Measurements from ENCODE around the gene C1orf115.
"Not testable (repeated sequence)": the region's sequence is repeated elsewhere in the genome, so short reads cannot be mapped to it uniquely, and the experiment has no call there.

The C1orf115 gene

DNA sequence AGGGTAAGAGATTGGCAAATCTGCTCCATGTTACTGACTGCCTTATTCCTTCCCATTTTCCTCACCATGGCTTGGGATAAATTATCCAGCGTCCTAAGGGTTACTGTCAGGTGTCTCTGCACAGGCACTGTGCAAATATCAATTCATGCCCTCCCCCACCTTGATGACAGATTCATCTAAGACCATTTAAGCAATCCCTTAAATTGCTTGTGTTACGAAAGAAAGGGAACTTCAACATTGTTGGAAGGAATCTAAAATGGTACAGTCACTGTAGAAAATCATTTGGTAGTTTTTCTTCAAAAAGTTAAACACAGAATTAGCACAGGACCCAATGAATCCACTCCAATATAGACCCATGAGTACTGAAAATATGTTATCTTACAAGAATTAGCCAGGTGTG lies 40.3 kb downstream of the C1orf115 start:
- no peak for DNase-seq

DNA sequence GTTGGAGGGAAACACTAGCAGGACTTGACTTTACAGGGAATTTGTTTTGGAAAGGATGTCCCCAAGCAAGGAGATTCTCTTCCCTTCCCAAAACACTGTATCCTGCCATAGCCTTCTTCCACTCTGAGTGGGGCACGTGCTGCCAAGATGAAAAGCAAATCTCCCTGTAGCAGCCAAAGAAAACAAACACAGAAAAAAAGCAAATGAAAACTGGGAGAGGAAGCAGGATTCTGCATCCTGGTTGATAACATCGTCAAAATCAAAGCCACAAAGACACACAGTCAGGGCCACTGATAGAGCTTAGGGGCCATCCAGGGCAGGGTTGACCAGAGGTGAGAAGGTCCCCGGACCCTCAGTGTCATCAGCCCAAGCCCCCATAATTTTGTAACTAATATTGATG lies 42.0 kb downstream of the C1orf115 start:
- no peak for DNase-seq

GRCh38 chr1:220732621-220733020 lies 42.5 kb downstream of the C1orf115 start:
- no peak for DNase-seq

- peak; percentile 31 for DNase-seq
These were observed 43.0 kb downstream of the C1orf115 start for GRCh38 chr1:220733086-220733601.

GRCh38 chr1:220734571-220735326 lies 44.6 kb downstream of the C1orf115 start:
- no peak for DNase-seq

DNA sequence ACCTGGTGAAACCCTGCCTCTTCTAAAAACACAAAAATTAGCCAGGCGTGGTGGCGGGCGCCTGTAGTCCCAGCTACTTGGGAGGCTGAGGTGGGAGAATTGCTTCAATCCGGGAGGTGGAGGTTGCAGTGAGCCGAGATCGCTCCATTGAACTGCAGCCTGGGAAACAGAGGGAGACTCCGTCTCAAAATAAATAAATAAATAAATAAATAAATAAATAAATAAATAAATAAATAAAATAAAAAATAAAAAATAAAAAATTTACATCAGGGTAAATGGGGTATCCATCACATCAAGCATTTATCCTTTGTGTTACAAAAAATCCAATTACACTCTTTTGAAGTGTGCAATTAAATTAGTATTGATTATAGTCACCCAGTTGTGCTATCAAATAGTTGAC lies 46.1 kb downstream of the C1orf115 start:
- not testable (repeated sequence) for DNase-seq

GRCh38 chr1:220741349-220741748 lies 51.2 kb downstream of the C1orf115 start:
- DNase-seq: no peak

- no peak for DNase-seq
These were observed 51.7 kb downstream of the C1orf115 start for GRCh38 chr1:220741825-220742224.

DNA sequence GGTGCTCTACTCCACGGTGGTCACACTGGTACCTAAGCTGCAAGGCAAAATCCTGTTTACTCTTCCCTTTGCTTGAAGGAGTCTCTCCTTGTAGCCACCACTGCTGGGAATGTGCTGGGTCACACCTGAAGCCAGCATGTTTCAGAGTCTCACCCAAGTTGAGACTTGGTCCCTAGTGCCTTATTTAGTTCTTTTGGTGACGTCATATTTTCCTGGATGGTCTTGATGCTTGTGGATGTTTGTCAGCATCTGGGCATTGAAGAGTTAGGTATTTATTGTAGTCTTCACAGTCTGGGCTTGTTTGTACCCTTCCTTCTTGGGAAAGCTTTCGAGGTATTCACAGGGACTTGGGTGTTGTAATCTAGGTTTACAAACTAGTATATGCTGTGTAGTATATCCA lies 52.4 kb downstream of the C1orf115 start:
- DNase-seq: no peak

DNA sequence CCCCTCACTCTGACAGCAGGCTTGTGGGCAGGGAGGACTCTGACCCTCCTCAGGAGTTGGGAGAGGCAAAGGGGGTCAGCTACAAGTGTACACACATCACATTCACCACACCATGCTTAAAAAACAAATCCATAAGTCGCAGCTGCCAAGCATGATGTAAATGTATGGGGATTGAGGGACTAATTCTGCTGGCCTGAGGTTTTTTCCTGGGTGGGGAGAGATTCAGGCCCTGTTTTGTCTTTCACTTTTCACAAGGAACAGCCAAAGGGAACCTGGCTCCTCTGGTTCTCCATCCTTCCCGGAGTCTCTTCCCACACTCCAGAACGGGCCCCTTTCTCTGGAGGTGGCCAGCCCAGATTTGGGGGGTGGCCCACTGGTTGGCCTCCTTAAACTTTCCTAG lies 56.7 kb downstream of the C1orf115 start:
- DNase-seq: no peak

DNA sequence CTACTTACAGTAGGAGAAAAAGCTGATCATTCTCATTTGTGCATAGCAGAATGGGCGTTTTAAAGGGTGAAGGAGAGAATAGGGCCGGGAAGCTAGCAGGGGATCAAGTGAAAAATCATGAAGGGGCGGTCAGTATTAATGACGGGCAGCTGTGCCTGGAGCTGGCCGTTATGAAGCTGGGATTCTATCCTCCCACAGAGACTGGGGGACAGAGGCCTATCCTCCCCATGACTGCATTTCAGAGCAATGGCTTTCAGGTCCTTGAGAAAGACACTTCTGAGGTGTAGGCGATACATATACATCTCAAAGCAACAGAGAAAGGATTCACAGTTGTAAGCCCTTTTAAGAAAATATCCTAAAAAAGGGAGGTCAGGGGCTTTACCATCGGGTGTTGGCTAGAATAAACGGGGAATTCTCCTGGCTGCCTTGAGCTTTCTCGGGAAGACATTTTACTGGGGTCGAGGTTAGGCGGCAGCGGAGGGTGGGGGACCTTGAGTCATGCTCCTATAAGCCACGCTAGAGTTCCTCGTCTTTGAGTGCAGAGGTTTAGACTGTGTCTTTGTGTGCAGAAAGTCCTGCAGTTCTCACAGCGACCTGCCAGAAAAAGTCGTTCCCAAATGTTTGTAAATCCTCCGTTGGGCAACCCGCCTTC lies 57.4 kb downstream of the C1orf115 start:
- no peak for DNase-seq

- peak; percentile 68 for DNase-seq
These were observed 58.1 kb downstream of the C1orf115 start, which contains the start of gene MTARC2 for GRCh38 chr1:220748089-220748934. MTARC2 (plus strand) TSS chr1:220748322; CDS start chr1:220748532, 210 bp downstream.
